GM21390 (cell line): ENCODE data around the gene GOLGA8F.
"Not testable (repeated sequence)": the region's sequence is repeated elsewhere in the genome, so short reads cannot be mapped to it uniquely, and the experiment has no call there.

Experiments
- ATAC-seq: cut with Tn5 transposase; IDR thresholded peaks from one replicate; pipeline ENCODE4 v1.9.1; 2021; ENCODE audit not compliant: unreplicated experiment

GOLGA8F gene, protein sequence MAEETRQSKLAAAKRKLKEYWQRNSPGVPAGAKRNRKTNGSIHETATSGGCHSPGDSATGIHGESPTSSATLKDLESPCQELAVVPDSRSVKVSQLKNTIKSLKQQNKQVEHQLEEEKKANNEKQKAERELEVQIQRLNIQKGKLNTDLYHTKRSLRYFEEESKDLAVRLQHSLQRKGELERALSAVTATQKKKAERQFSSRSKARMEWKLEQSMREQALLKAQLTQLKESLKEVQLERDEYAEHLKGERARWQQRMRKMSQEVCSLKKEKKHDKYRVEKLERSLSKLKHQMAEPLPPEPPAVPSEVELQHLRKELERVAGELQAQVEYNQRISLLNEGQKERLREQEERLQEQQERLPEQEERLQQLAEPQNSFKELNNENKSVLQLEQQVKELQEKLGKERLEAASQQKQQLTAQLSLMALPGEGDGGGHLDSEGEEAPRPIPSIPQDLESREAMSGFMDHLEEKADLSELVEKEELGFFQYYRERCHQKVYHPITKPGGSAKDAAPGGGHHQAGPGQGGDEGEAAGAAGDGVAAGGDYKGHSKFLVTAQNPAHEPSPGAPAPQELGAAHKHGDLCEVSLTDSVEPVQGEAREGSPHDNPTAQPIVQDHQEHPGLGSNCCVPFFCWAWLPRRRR

DNA sequence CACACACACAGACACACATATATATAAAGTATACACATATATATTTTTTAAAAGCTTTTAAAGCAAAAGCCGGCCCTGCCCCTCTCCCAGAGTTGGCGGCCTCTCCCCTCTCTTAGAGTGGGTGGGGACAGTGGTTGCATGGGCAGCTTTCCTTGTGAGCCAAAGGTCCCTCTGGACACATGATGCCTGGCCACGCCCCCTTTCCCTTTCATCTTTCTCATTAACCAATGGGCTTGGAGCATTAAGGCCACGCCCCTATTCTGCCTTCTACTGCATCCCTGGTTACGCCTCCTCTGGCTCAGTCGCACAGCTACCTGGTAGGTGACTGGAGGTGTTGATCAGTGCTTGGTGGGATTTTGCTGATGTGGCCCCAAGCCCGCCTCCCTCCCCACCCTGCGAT lies at the start of gene GOLGA8F:
Gene GOLGA8F (plus strand): TSS at position 301 of the 400 bp plus-strand sequence. CDS start 98 bp downstream, at position 399.
- not testable (repeated sequence) for ATAC-seq

DNA sequence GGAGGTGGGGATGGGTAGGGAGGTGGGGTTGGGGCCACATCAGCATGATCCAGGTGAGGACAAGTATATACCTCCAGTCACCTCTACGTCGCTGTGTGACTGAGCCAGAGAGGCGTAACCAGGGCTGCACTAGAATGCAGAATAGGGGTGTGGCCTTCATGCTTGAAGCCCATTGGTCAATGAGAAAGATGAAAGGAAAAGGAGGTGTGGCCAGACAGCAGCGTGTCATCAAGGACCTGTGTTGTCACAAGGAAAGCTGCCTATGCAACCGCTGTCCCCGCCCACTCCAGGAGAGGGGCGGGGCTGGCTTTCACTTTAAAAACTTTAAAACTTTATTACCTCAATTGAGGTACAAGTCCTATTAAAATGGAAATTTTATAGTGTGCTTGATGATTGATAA lies 20.5 kb upstream of the GOLGA8F start, which contains the start of gene GOLGA6L24:
Gene GOLGA6L24 (minus strand): TSS at position 101 of the 400 bp plus-strand sequence. CDS start 61 bp downstream, at position 40.
- ATAC-seq = not testable (repeated sequence)

DNA sequence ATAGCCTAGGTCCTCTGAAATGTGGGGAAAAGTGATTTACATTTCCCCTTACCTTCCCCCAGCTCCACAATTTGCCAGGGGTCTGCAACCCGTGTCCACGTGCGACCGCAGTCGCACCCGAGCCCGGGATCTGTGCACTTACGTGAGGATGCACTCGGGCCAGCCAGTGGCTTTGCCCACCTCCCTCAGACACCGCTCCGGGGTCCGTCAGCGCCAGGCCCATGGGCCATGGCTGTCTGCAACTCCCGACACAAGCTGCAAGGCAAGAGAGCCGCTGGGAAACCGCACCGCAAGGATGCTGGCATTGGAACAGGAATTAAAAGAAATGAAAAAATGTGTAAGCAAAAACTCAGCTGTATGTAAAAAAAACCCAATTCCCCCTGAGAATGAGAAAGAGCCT lies 13.0 kb upstream of the GOLGA8F start:
- not testable (repeated sequence) for ATAC-seq

DNA sequence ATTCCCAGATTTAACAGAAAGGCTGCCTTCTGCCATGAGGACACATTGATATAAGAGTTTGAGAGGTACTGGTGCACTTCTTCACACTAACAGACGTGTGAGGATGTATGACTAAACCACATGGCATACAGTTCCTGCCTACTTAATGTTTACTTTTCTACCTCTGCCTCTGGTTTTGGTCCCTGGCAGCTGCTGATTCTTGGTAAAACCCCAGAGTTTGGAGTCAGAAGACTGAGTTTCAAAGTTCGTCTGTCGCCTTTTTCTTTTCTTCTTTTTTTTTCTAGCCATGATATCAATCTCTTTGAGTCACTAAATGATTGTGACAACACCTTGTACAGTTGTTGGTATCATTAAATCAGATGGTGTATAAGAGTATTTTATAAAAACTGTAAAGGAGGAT lies 1.6 kb downstream of the GOLGA8F start:
- not testable (repeated sequence) for ATAC-seq

DNA sequence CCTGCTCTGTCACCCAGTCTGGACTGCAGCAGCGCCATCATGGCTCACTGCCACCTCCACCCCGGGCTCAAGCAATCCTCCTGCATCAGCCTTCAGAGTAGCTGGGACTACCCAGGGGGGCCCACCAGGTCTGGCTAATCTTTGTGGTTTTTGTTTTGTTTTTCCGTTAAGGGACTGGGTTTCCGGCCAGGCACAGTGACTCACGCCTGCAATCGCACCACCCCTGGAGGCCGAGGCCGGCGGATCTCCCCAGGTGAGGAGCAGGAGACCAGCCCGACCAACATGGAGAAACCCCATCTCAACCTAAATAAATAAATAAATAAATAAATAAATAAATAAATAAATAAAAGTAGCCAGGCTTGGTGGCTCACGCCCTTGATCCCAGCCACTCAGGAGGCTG lies 17.6 kb downstream of the GOLGA8F start:
- not testable (repeated sequence) for ATAC-seq

DNA sequence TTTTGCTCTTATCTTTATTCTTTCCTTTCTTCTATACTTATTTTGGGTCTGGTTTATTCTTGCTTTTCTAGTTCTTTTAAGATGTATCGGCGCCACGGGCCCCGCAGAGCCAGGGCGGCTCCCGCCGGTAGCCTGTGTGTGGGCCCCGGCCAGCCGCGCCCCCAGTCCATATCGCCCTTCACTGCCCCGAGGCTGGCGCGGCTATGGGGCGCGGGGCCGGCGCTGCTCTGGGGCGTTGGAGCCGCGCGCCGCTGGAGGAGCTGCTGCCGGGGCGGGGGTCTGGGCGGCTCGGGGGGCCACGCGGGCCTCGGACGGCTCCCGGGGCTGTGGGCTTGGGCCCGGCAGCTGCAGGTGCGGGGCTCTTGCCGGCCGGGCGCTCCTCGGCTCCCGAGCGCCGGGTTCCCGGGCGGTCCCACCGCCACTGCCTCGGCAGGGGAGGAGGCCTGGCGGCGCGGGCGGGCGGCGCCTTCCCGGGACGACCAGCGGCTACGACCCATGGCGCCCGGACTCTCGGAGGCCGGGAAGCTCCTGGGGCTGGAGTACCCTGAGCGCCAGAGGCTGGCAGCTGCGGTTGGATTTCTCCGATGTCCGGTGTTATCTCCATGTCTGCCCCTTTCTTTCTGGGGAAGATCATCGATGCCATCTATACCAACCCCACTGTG lies 24.4 kb downstream of the GOLGA8F start:
- ATAC-seq = not testable (repeated sequence)

DNA sequence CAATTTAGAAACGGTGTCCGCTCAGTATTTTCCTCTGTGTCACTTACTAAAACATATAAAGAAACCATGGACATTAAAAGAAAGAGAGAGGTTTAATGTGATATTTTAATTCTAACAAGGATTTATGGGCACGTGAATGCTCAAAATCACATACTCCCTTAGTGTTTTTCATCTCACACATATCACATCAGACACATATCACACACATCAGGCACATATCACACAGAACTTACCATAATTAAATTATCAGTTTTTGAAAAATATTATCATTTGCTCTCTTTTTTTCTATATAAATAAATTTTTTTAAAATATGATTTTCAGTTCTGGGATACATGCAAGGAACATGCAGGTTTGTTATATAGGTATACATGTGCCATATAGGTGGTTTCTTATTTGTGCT lies 42.0 kb downstream of the GOLGA8F start:
- not testable (repeated sequence) for ATAC-seq

DNA sequence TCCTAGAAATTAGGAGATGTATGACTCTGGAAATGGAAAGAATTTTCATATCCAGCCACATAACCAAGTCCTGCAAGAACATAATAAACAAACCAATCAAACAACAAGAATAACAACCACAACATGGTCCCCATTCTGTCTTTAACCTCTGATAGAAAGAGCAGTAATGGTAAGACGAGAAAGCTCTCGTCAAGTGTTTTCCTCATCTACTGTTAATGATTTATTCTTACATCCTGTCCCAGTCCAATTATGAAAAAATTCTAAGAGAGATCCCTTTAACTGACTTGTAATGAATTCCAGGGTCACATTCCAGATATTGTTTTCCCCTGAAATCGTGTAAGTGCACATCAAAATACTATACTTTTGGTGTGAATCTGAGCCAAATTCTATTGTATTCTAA lies 57.1 kb downstream of the GOLGA8F start:
- not testable (repeated sequence) for ATAC-seq
